ENCODE results near the gene CDR2L. TPM values are rescaled to one million over a fixed set of nuclear protein-coding genes. Genes with fewer than 3 reads are reported as not detected.

The CDR2L gene
- total and polyA plus RNA-seq, 4 donors, result 0.70 to 1.5 (median 0.94) TPM

DNA sequence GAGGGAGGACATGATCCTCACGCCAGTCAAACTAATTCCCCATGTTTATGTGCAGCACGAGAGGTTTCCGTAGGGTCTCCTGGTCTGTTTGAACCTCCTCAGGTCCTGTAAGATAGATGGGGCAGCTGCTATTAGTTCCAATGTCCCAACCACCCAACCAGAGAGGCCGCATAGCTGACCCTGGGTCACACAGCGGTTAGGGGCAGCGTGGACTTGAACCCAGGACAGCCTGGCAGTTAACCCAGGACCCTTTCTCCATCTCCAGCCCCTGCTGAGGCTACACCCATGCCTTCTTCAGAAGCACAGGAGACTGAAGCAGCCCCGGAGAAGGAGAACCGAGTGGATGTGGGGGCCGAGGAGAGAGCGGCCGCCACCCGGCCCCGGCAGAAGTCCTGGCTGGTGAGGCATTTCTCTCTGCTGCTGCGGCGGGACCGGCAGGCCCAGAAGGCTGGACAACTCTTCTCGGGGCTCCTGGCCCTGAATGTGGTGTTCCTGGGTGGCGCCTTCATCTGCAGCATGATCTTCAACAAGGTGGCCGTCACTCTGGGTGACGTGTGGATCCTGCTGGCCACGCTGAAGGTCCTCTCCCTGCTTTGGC is 46.2 kb upstream of the CDR2L start:
- no peak overlapping the region for H3K4me3 ChIP-seq (ENCODE audit: low read depth in 1 of 3, low read length in 3 of 3)
- H3K9me3 ChIP-seq (ENCODE audit: control insufficient read depth in 4 of 4, low read length in 3 of 4), result no peaks in the 10 kb centered on the region
- H3K27ac ChIP-seq (ENCODE audit: low read depth in 1 of 2, low read length in 2 of 2), result no peak overlapping the region
- H3K9ac ChIP-seq (ENCODE audit: low read depth in 1 of 2, low read length in 2 of 2), result no peak overlapping the region
- no peak for DNase-seq (ENCODE audit: low spot score)
- TF ChIP-seq YY1 (IDR thresholded peaks at IDR 0.05), result no peak
- TF ChIP-seq, protein P1, sequence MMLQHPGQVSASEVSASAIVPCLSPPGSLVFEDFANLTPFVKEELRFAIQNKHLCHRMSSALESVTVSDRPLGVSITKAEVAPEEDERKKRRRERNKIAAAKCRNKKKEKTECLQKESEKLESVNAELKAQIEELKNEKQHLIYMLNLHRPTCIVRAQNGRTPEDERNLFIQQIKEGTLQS (IDR thresholded peaks at IDR 0.05), result no peak
- TF ChIP-seq FOXA2 (IDR thresholded peaks at IDR 0.05), result no peak
- H3K4me1 ChIP-seq (ENCODE audit: control insufficient read depth in 4 of 4, insufficient read depth in 4 of 4, low read length in 3 of 4), result no peaks in the 10 kb centered on the region
- peaks cover 0 to 8% (median 3%) of the 10 kb centered on the region in 4 donors for H3K27me3 ChIP-seq (ENCODE audit: control insufficient read depth in 4 of 4, insufficient read depth in 4 of 4, low read length in 3 of 4)
- WGBS, result 77% methylated on average over 21 of the region's 21 CpGs
- no peaks in the 10 kb centered on the region for H3K36me3 ChIP-seq (ENCODE audit: control insufficient read depth in 4 of 4, insufficient read depth in 3 of 4, low read depth in 1 of 4, low read length in 3 of 4)

DNA sequence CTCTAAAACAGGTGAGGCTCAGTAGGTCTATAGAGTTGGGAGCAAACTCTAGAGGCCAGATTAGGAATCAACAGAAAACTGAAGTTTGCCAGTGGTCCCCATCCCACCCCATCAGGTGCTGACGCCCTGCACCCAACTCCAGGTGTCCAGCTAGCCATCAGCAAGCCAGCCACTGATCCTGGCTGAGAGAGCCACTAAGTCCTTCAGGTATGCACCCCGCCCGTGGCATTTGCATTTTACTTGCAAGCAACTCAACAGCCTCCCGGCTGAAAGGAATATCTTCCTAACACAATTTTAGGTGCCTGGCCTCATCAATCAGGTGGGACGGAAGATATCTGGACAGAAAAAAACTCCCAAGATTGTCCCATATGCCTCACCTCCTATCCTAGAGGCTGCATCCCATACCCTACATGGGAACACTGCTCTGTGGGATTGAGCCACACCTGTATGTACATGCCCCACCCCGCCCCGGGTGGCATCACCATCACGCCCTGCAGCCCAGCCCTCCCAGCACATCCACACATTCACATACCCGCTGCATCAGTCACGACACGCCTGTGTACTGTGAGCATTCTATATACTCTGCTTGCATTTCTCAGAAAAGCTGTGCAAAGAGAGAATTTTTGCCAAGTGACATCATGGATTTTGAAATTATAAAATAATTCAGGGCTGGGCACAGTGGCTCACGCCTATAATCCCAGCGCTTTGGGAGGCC is 43.5 kb upstream of the CDR2L start:
- H3K27ac ChIP-seq (ENCODE audit: low read depth in 1 of 2, low read length in 2 of 2), result no peak overlapping the region
- TF ChIP-seq FOXA2 (IDR thresholded peaks at IDR 0.05), result no peak
- TF ChIP-seq, protein P2, sequence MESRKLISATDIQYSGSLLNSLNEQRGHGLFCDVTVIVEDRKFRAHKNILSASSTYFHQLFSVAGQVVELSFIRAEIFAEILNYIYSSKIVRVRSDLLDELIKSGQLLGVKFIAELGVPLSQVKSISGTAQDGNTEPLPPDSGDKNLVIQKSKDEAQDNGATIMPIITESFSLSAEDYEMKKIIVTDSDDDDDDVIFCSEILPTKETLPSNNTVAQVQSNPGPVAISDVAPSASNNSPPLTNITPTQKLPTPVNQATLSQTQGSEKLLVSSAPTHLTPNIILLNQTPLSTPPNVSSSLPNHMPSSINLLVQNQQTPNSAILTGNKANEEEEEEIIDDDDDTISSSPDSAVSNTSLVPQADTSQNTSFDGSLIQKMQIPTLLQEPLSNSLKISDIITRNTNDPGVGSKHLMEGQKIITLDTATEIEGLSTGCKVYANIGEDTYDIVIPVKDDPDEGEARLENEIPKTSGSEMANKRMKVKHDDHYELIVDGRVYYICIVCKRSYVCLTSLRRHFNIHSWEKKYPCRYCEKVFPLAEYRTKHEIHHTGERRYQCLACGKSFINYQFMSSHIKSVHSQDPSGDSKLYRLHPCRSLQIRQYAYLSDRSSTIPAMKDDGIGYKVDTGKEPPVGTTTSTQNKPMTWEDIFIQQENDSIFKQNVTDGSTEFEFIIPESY (IDR thresholded peaks at IDR 0.05), result no peak
- TF ChIP-seq RXRA (IDR thresholded peaks at IDR 0.05), result no peak
- H3K9ac ChIP-seq (ENCODE audit: low read depth in 1 of 2, low read length in 2 of 2), result no peak overlapping the region
- no peak for DNase-seq (ENCODE audit: low spot score)
- H3K4me1 ChIP-seq (ENCODE audit: control insufficient read depth in 4 of 4, insufficient read depth in 4 of 4, low read length in 3 of 4), result no peaks in the 10 kb centered on the region
- H3K9me3 ChIP-seq (ENCODE audit: control insufficient read depth in 4 of 4, low read length in 3 of 4), result no peaks in the 10 kb centered on the region
- H3K36me3 ChIP-seq (ENCODE audit: control insufficient read depth in 4 of 4, insufficient read depth in 3 of 4, low read depth in 1 of 4, low read length in 3 of 4), result no peaks in the 10 kb centered on the region
- peaks cover 0 to 2% (median 0%) of the 10 kb centered on the region in 4 donors for H3K27me3 ChIP-seq (ENCODE audit: control insufficient read depth in 4 of 4, insufficient read depth in 4 of 4, low read length in 3 of 4)
- no peak overlapping the region for H3K4me3 ChIP-seq (ENCODE audit: low read depth in 1 of 3, low read length in 3 of 3)
- WGBS, result 64% methylated on average over 13 of the region's 13 CpGs

DNA sequence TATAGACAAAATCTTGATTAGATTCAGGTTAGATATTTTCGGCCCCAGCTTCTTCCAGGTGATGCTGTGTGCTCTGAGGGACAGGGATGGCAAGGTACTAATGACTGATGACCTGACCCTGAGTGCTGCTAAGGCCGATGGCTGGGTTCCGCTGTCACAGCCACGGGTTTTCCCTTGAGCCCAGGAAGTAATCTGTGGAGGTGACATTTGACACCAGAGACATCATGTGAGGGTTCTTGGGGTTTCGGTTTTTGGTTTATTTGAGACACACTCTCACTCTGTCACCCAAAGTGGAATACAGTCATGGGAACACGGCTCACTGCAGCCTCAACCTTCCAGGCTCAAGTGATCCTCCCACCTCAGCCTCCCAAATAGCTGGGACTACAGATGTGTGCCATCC is 41.9 kb upstream of the CDR2L start:
- no peaks in the 10 kb centered on the region for H3K36me3 ChIP-seq (ENCODE audit: control insufficient read depth in 4 of 4, insufficient read depth in 3 of 4, low read depth in 1 of 4, low read length in 3 of 4)

DNA sequence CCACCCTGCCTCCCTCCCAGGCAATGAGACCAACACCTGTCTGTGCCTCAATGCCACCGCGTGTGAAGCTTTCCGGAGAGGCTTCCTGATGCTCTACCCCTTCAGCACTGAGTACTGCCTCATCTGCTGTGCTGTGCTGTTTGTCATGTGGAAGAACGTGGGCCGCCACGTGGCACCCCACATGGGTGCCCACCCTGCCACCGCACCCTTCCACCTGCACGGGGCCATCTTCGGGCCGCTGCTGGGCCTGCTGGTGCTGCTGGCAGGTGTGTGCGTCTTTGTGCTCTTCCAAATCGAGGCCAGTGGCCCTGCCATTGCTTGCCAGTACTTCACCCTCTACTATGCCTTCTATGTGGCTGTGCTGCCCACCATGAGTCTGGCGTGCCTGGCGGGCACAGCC is 40.8 kb upstream of the CDR2L start:
- no peaks in the 10 kb centered on the region for H3K9me3 ChIP-seq (ENCODE audit: control insufficient read depth in 4 of 4, low read length in 3 of 4)
- no peak overlapping the region for H3K27ac ChIP-seq (ENCODE audit: low read depth in 1 of 2, low read length in 2 of 2)
- 87% methylated on average over 14 of the region's 14 CpGs for WGBS
- H3K9ac ChIP-seq (ENCODE audit: low read depth in 1 of 2, low read length in 2 of 2), result no peak overlapping the region
- H3K4me3 ChIP-seq (ENCODE audit: low read depth in 1 of 3, low read length in 3 of 3), result no peak overlapping the region
- no peak for DNase-seq (ENCODE audit: low spot score)
- H3K36me3 ChIP-seq (ENCODE audit: control insufficient read depth in 4 of 4, insufficient read depth in 3 of 4, low read depth in 1 of 4, low read length in 3 of 4), result no peaks in the 10 kb centered on the region
- H3K4me1 ChIP-seq (ENCODE audit: control insufficient read depth in 4 of 4, insufficient read depth in 4 of 4, low read length in 3 of 4), result no peaks in the 10 kb centered on the region
- peaks cover 0 to 2% (median 0%) of the 10 kb centered on the region in 4 donors for H3K27me3 ChIP-seq (ENCODE audit: control insufficient read depth in 4 of 4, insufficient read depth in 4 of 4, low read length in 3 of 4)
- TF ChIP-seq, protein P2 (IDR thresholded peaks at IDR 0.05), result no peak
- TF ChIP-seq EGR1 (IDR thresholded peaks at IDR 0.05; ENCODE audit: low read depth in 2 of 2) (no peak), TAF1 (conservative IDR thresholded peaks at IDR 0.05) (no peak), SP1 (IDR thresholded peaks at IDR 0.05) (no peak), FOXA1 (IDR thresholded peaks at IDR 0.05) (no peak), HNF4A (conservative IDR thresholded peaks at IDR 0.05) (no peak), FOXA2 (IDR thresholded peaks at IDR 0.05) (no peak), RAD21 (IDR thresholded peaks at IDR 0.05) (no peak)
- TF ChIP-seq, protein P1 (IDR thresholded peaks at IDR 0.05), result no peak
- TF ChIP-seq, protein P3, sequence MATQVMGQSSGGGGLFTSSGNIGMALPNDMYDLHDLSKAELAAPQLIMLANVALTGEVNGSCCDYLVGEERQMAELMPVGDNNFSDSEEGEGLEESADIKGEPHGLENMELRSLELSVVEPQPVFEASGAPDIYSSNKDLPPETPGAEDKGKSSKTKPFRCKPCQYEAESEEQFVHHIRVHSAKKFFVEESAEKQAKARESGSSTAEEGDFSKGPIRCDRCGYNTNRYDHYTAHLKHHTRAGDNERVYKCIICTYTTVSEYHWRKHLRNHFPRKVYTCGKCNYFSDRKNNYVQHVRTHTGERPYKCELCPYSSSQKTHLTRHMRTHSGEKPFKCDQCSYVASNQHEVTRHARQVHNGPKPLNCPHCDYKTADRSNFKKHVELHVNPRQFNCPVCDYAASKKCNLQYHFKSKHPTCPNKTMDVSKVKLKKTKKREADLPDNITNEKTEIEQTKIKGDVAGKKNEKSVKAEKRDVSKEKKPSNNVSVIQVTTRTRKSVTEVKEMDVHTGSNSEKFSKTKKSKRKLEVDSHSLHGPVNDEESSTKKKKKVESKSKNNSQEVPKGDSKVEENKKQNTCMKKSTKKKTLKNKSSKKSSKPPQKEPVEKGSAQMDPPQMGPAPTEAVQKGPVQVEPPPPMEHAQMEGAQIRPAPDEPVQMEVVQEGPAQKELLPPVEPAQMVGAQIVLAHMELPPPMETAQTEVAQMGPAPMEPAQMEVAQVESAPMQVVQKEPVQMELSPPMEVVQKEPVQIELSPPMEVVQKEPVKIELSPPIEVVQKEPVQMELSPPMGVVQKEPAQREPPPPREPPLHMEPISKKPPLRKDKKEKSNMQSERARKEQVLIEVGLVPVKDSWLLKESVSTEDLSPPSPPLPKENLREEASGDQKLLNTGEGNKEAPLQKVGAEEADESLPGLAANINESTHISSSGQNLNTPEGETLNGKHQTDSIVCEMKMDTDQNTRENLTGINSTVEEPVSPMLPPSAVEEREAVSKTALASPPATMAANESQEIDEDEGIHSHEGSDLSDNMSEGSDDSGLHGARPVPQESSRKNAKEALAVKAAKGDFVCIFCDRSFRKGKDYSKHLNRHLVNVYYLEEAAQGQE (IDR thresholded peaks at IDR 0.05), result no peak
- TF ChIP-seq, protein P4, sequence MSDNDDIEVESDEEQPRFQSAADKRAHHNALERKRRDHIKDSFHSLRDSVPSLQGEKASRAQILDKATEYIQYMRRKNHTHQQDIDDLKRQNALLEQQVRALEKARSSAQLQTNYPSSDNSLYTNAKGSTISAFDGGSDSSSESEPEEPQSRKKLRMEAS (IDR thresholded peaks at IDR 0.05), result no peak

More for the DNA sequence above, 41.9 kb upstream of the CDR2L start:
- TF ChIP-seq TAF1 (conservative IDR thresholded peaks at IDR 0.05), result no peak
- no peak overlapping the region for H3K9ac ChIP-seq (ENCODE audit: low read depth in 1 of 2, low read length in 2 of 2)
- no peaks in the 10 kb centered on the region for H3K4me1 ChIP-seq (ENCODE audit: control insufficient read depth in 4 of 4, insufficient read depth in 4 of 4, low read length in 3 of 4)
- H3K27me3 ChIP-seq (ENCODE audit: control insufficient read depth in 4 of 4, insufficient read depth in 4 of 4, low read length in 3 of 4), result peaks cover 0 to 2% (median 0%) of the 10 kb centered on the region in 4 donors
- no peak overlapping the region for H3K27ac ChIP-seq (ENCODE audit: low read depth in 1 of 2, low read length in 2 of 2)
- H3K9me3 ChIP-seq (ENCODE audit: control insufficient read depth in 4 of 4, low read length in 3 of 4), result no peaks in the 10 kb centered on the region
- no peak overlapping the region for H3K4me3 ChIP-seq (ENCODE audit: low read depth in 1 of 3, low read length in 3 of 3)
- 51% methylated on average over 6 of the region's 6 CpGs for WGBS
- no peak for DNase-seq (ENCODE audit: low spot score)
